Prostate gland (tissue), 2 donors: ENCODE measurements around the gene BDH1. TPM values are rescaled to one million over a fixed set of nuclear protein-coding genes. Genes with fewer than 3 reads are reported as not detected.

Experiments
- DNase-seq: peaks from one replicate; pipeline ENCODE4 v3.0.0-alpha.2; 2019; ENCODE audit warnings: low spot score
- H3K27ac ChIP-seq, 2 donors: fragments of 200-600 bp; sonication (generic); 2 replicates each; pipeline ENCODE4 v1.5.1; 2017 to 2019
- H3K27me3 ChIP-seq: fragments of 200-600 bp; sonication (generic); replicated peaks from 2 replicates; pipeline ENCODE4 v1.5.1; 2019; ENCODE audit not compliant: insufficient read depth
- H3K36me3 ChIP-seq, 2 donors: fragments of 200-600 bp; sonication (generic); 1 replicate in 1 of 2; 2 replicates in 1 of 2; pipeline versions ENCODE4 v1.5.1 to v1.8.1; 2017 to 2019
- H3K4me1 ChIP-seq: fragments of 200-600 bp; sonication (generic); replicated peaks from 2 replicates; pipeline ENCODE4 v1.5.1; 2019
- H3K4me3 ChIP-seq, 2 donors: fragments of 200-600 bp; sonication (generic); 2 replicates each; pipeline ENCODE4 v1.5.1; 2017 to 2019
- H3K9me3 ChIP-seq: fragments of 200-600 bp; sonication (generic); 2 replicates; pipeline ENCODE4 v1.5.1; 2017
- POLR2A ChIP-seq: fragments of 450-650 bp; IDR thresholded peaks from one replicate; pipeline ENCODE4 v1.6.1; 2016; ENCODE audit warnings: antibody characterized with exemption, mild to moderate bottlenecking
- POLR2AphosphoS5 ChIP-seq: sonication (generic); formaldehyde crosslinking; IDR thresholded peaks from one replicate; pipeline ENCODE4 v1.6.1; 2017; ENCODE audit warnings: antibody characterized with exemption
- WGBS: methylation state at CpG from one replicate; pipeline ENCODE4 v1.1.5; 2018; 5-methylcytosine and 5-hydroxymethylcytosine counted together
- intact Hi-C: fragments of 100-400 bp; cut with DNase I; formaldehyde crosslinking; loops from one replicate; pipeline ENCODE4 v1.14.2; 2022
- total RNA-seq, 2 donors: library from RNA; depleted of rRNA; stranded (reverse); fragments of >200 nt; gene quantifications; one replicate each; pipeline ENCODE4 v1.1.0, GENCODE V29; 2016
- TF ChIP-seq, protein P1 (sequence below), 4 experiments: fragments of 200-600 bp in 2 of 4; fragments of 450-650 bp in 2 of 4; sonication (generic) in 2 of 4; IDR thresholded peaks; 1 replicate in 3 of 4; 2 replicates in 1 of 4; pipeline ENCODE4 v1.5.1; 2016 to 2019; ENCODE audit warnings: antibody characterized with exemption in 4 of 4, mild to moderate bottlenecking in 2 of 4, moderate library complexity in 2 of 4

The BDH1 gene
- total RNA-seq, 2 donors from 2014 or later = 41.1 to 84.3 TPM

DNA sequence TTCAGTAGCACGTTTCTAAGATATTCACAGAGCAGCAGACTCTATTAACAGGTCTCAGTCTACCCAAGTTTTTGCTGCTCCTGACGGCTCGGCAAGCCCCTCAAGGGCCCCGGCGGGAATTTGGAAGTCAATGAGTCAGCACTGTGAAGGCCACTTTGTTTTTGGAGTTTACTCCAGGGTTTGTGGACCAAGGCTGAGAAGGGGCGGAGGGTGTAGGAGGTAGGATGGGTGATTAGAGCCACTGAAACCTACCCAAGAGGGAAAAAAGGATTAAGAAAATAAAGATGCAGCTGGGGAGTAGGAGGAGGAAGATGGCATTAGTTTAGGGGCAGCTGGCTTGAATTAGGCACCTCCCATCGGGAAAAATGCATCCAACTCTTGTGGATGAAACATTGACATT, 87.6 kb downstream of the BDH1 start:
- H3K36me3 ChIP-seq = no peaks in the 10 kb centered on the region
- H3K9me3 ChIP-seq = no peaks in the 10 kb centered on the region
- intact Hi-C loops = no loop called here
- WGBS = 89% methylated on average over 7 of the region's 7 CpGs
- H3K4me1 ChIP-seq = no peaks in the 10 kb centered on the region
- no peaks in the 10 kb centered on the region for H3K27me3 ChIP-seq
- no peak for TF ChIP-seq POLR2A
- no peak for TF ChIP-seq POLR2AphosphoS5
- TF ChIP-seq, protein P1, sequence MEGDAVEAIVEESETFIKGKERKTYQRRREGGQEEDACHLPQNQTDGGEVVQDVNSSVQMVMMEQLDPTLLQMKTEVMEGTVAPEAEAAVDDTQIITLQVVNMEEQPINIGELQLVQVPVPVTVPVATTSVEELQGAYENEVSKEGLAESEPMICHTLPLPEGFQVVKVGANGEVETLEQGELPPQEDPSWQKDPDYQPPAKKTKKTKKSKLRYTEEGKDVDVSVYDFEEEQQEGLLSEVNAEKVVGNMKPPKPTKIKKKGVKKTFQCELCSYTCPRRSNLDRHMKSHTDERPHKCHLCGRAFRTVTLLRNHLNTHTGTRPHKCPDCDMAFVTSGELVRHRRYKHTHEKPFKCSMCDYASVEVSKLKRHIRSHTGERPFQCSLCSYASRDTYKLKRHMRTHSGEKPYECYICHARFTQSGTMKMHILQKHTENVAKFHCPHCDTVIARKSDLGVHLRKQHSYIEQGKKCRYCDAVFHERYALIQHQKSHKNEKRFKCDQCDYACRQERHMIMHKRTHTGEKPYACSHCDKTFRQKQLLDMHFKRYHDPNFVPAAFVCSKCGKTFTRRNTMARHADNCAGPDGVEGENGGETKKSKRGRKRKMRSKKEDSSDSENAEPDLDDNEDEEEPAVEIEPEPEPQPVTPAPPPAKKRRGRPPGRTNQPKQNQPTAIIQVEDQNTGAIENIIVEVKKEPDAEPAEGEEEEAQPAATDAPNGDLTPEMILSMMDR (IDR thresholded peaks at IDR 0.05) = no peak
- no peak for DNase-seq
- no peak overlapping the region for H3K4me3 ChIP-seq
- no peak overlapping the region for H3K27ac ChIP-seq

DNA sequence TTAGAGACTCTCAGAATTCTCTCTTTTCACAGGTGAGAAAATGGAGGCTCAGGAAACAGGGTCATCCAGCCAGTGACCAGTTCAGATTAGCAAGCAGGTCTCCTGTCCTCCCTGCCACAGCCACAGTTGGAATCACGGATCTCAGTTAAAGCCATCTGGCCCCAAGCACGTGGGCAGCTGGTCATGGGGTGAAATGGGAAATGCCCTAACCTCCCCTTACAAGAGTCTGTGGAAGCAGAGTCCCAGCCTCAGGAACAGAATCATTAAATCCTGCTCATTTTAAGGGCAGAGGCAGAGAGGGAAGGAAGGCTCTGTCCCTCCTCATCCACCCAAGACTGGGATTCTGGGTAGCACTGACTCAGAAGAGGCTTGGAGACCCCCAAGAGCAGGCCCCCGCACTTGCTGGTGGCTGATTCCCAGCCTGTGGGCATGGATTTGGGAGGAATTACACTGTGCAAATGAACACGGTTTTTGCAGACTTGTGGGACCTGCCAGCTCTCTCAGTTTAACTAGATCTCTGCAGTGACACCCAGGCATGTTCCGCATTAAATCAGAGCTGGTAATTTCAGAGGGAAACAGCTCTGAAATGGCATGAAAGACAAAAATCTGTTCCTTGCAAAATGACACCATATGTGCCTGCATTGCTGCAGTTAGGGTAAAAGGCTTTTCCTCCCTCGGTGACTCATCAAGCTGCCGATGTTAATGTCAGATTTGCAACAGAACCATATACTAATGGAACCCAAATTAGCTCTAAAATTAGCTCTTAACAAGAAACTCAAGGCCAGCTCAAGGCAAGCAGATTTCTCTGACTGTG, 89.0 kb downstream of the BDH1 start:
- no peaks in the 10 kb centered on the region for H3K9me3 ChIP-seq
- no peak for TF ChIP-seq POLR2AphosphoS5
- TF ChIP-seq, protein P1 (IDR thresholded peaks at IDR 0.05) = no peak
- TF ChIP-seq POLR2A = no peak
- intact Hi-C loops = no loop called here
- no peaks in the 10 kb centered on the region for H3K27me3 ChIP-seq
- no peak for DNase-seq
- WGBS = 17% methylated on average over 7 of the region's 7 CpGs
- no peaks in the 10 kb centered on the region for H3K4me1 ChIP-seq
- no peak overlapping the region for H3K27ac ChIP-seq
- H3K4me3 ChIP-seq = no peak overlapping the region
- no peaks in the 10 kb centered on the region for H3K36me3 ChIP-seq

DNA sequence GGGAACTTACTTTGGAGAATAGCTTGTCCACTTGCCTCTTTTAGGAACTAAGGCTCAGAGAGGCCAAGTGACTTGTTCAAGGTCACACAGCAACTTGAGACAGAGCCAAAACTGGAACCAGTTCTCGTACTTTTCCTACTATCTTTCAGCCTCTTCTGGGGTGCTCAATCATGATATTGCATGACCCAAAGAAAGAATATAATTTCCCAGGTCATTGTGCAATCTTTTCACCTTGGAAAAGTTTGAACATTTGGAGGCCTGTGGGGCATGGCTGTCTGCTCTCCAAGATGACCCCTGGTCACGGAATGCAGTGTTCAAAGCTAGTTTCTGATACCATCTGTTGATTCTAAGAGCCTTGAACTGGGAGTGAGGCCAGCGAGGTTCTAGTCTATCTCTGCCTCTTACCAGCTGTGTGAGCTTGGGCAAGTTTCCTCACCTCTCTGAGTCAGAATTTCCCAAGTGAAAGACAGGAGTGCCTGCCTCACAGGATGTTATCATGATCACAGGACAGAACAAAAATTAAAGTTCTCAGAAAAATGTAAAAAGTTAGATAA, 89.7 kb downstream of the BDH1 start:
- Histone ChIP-seq H3K27ac (no peak overlapping the region), H3K9me3 (no peaks in the 10 kb centered on the region), H3K4me3 (no peak overlapping the region), H3K27me3 (no peaks in the 10 kb centered on the region), H3K4me1 (no peaks in the 10 kb centered on the region), H3K36me3 (no peaks in the 10 kb centered on the region)
- TF ChIP-seq POLR2A (no peak), POLR2AphosphoS5 (no peak)
- TF ChIP-seq, protein P1 (IDR thresholded peaks at IDR 0.05) = no peak
- intact Hi-C loops = no loop called here
- 58% methylated on average over 3 of the region's 3 CpGs for WGBS
- DNase-seq = no peak

DNA sequence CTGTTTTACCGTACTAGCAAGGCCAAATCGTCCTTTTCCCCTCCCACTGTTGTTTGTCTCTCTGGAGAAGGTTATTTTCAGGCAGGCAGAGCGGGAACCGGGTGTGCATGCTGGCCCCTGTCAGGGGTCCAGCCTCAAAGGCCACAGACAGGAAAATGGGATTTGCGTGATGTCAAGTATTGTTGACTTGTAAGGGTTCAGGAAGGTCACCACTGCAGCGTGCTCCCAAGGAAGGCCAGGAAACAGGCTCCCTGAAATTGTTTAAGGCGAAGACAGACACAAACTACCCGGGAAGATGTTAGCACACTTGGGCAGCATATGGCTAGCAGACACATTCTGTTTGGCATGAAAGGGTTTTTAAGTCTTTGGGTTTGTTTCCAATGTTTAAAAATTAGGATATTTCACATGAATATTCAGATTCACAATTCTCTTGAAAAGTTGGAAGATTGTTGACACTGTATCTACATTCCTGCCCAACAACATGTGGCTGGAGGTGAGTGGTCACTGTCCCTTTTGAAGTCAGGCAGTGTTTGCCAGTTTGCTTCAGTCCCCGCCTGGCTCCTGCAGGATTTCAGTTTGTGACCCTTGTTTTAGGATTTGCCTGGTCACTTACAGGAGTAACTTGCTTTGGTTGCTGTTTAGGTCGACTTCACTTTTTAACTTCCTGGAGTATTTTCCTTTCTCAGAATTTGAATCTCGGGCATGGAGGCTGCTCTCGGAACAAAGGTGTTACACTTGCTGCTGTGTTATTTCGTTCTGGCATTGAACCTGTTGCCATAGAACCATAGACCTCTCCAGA, 90.4 kb downstream of the BDH1 start:
- 82% methylated on average over 13 of the region's 13 CpGs for WGBS
- no peaks in the 10 kb centered on the region for H3K27me3 ChIP-seq
- H3K4me1 ChIP-seq = no peaks in the 10 kb centered on the region
- H3K9me3 ChIP-seq = no peaks in the 10 kb centered on the region
- H3K36me3 ChIP-seq = no peaks in the 10 kb centered on the region
- TF ChIP-seq, protein P1 (IDR thresholded peaks at IDR 0.05) = no peak
- DNase-seq = no peak
- intact Hi-C loops = no loop called here
- H3K27ac ChIP-seq = no peak overlapping the region
- no peak overlapping the region for H3K4me3 ChIP-seq
